ENCODE results near the gene FOXK2. TPM values are rescaled to one million over a fixed set of nuclear protein-coding genes. Genes with fewer than 3 reads are reported as not detected.

Gene FOXK2
- total RNA-seq, 1 experiment from 2014 or later = 107 TPM

GRCh38 chr17:82567286-82567685 lies 47.8 kb downstream of the FOXK2 start:
- CTCF ChIA-PET = no interaction called here
- Histone ChIP-seq H3K9me3 (ENCODE audit: low read depth, low read length, poor library complexity, severe bottlenecking) (no peaks in the 10 kb centered on the region), H3K27ac (ENCODE audit: low read depth, low read length, poor library complexity, severe bottlenecking) (no peak overlapping the region), H3K27me3 (replicated peaks; ENCODE audit: insufficient read depth, low read depth, low read length, poor library complexity) (no peaks in the 10 kb centered on the region), H3K4me3 (ENCODE audit: low read depth, low read length, poor library complexity, severe bottlenecking) (no peak overlapping the region), H3K4me1 (ENCODE audit: insufficient read depth, low read length, poor library complexity, severe bottlenecking) (no peaks in the 10 kb centered on the region), H3K36me3 (ENCODE audit: insufficient read depth, low read length, poor library complexity, severe bottlenecking) (peaks cover 72% of the 10 kb centered on the region)
- intact Hi-C loops (cut with micrococcal nuclease; ENCODE audit: unreplicated experiment) = no loop called here
- POLR2A ChIA-PET (ENCODE audit: low non-redundant PET) = no interaction called here
- no peak for DNase-seq (ENCODE audit: low spot score)
- no peak for TF ChIP-seq EZH2 (IDR thresholded peaks at IDR 0.05; ENCODE audit: borderline replicate concordance, low read depth, low read length, poor library complexity, severe bottlenecking)
- TF ChIP-seq, protein P1, sequence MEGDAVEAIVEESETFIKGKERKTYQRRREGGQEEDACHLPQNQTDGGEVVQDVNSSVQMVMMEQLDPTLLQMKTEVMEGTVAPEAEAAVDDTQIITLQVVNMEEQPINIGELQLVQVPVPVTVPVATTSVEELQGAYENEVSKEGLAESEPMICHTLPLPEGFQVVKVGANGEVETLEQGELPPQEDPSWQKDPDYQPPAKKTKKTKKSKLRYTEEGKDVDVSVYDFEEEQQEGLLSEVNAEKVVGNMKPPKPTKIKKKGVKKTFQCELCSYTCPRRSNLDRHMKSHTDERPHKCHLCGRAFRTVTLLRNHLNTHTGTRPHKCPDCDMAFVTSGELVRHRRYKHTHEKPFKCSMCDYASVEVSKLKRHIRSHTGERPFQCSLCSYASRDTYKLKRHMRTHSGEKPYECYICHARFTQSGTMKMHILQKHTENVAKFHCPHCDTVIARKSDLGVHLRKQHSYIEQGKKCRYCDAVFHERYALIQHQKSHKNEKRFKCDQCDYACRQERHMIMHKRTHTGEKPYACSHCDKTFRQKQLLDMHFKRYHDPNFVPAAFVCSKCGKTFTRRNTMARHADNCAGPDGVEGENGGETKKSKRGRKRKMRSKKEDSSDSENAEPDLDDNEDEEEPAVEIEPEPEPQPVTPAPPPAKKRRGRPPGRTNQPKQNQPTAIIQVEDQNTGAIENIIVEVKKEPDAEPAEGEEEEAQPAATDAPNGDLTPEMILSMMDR (conservative IDR thresholded peaks at IDR 0.05; ENCODE audit: low read depth, low read length) = no peak
- BruUV-seq (replicated peaks) = no TSS peak

- H3K4me3 ChIP-seq (ENCODE audit: low read depth, low read length, poor library complexity, severe bottlenecking) = no peak overlapping the region
- BruUV-seq (replicated peaks) = no TSS peak
- no peaks in the 10 kb centered on the region for H3K27me3 ChIP-seq (replicated peaks; ENCODE audit: insufficient read depth, low read depth, low read length, poor library complexity)
- intact Hi-C loops (cut with micrococcal nuclease; ENCODE audit: unreplicated experiment) = no loop called here
- H3K9me3 ChIP-seq (ENCODE audit: low read depth, low read length, poor library complexity, severe bottlenecking) = no peaks in the 10 kb centered on the region
- no peak overlapping the region for H3K27ac ChIP-seq (ENCODE audit: low read depth, low read length, poor library complexity, severe bottlenecking)
- TF ChIP-seq, protein P1 (conservative IDR thresholded peaks at IDR 0.05; ENCODE audit: low read depth, low read length) = no peak
- TF ChIP-seq EZH2 (IDR thresholded peaks at IDR 0.05; ENCODE audit: borderline replicate concordance, low read depth, low read length, poor library complexity, severe bottlenecking) = no peak
- ChIA-PET CTCF (no interaction called here), POLR2A (ENCODE audit: low non-redundant PET) (no interaction called here)
- H3K4me1 ChIP-seq (ENCODE audit: insufficient read depth, low read length, poor library complexity, severe bottlenecking) = no peaks in the 10 kb centered on the region
- H3K36me3 ChIP-seq (ENCODE audit: insufficient read depth, low read length, poor library complexity, severe bottlenecking) = peaks cover 88% of the 10 kb centered on the region
- DNase-seq (ENCODE audit: low spot score) = no peak
These were observed 49.5 kb downstream of the FOXK2 start for GRCh38 chr17:82568997-82569393.

- BruUV-seq (replicated peaks) = no TSS peak
- ChIA-PET CTCF (no interaction called here), POLR2A (ENCODE audit: low non-redundant PET) (no interaction called here)
- DNase-seq (ENCODE audit: low spot score) = no peak
- no peak overlapping the region for H3K27ac ChIP-seq (ENCODE audit: low read depth, low read length, poor library complexity, severe bottlenecking)
- no peaks in the 10 kb centered on the region for H3K4me1 ChIP-seq (ENCODE audit: insufficient read depth, low read length, poor library complexity, severe bottlenecking)
- TF ChIP-seq, protein P1 (conservative IDR thresholded peaks at IDR 0.05; ENCODE audit: low read depth, low read length) = no peak
- no peak for TF ChIP-seq EZH2 (IDR thresholded peaks at IDR 0.05; ENCODE audit: borderline replicate concordance, low read depth, low read length, poor library complexity, severe bottlenecking)
- H3K27me3 ChIP-seq (replicated peaks; ENCODE audit: insufficient read depth, low read depth, low read length, poor library complexity) = no peaks in the 10 kb centered on the region
- H3K4me3 ChIP-seq (ENCODE audit: low read depth, low read length, poor library complexity, severe bottlenecking) = no peak overlapping the region
- H3K36me3 ChIP-seq (ENCODE audit: insufficient read depth, low read length, poor library complexity, severe bottlenecking) = peaks cover 86% of the 10 kb centered on the region
- intact Hi-C loops (cut with micrococcal nuclease; ENCODE audit: unreplicated experiment) = no loop called here
- H3K9me3 ChIP-seq (ENCODE audit: low read depth, low read length, poor library complexity, severe bottlenecking) = no peaks in the 10 kb centered on the region
These were observed 50.1 kb downstream of the FOXK2 start for GRCh38 chr17:82569621-82570020.
